ENCODE measurements around the gene MUCL3. TPM values are rescaled to one million over a fixed set of nuclear protein-coding genes. Genes with fewer than 3 reads are reported as not detected.
"Not testable (repeated sequence)": the region's sequence is repeated elsewhere in the genome, so short reads cannot be mapped to it uniquely, and the experiment has no call there.

The MUCL3 gene
- polyA plus RNA-seq, 4 donors = 0.07 to 0.13 (median 0.13) TPM; not detected in 1

GRCh38 chr6:30979141-30979540 is 38.4 kb downstream of the MUCL3 start:
- no peak for DNase-seq (ENCODE audit: low read depth in 4 of 4, low spot score in 2 of 4)

DNA sequence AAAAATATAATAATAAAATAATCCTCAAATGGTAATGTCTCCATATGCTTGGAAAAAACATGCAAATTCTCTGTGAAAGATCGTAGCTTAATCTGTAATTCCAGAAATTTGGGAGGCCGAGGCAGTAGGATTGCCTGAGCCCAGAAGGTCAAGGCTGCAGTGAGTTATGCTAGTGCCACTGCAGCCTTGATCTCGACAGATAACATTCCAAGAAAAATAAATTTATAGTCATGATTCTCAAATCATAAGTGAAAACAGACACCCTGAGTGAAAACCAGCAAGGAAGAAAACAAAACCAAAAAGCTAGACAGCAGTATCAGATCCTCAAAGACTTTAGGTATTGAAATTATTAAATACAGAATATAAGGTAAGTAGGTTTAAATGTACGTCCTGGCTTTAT is 38.9 kb downstream of the MUCL3 start:
- DNase-seq (ENCODE audit: low read depth in 4 of 4, low spot score in 2 of 4) = no peak

DNA sequence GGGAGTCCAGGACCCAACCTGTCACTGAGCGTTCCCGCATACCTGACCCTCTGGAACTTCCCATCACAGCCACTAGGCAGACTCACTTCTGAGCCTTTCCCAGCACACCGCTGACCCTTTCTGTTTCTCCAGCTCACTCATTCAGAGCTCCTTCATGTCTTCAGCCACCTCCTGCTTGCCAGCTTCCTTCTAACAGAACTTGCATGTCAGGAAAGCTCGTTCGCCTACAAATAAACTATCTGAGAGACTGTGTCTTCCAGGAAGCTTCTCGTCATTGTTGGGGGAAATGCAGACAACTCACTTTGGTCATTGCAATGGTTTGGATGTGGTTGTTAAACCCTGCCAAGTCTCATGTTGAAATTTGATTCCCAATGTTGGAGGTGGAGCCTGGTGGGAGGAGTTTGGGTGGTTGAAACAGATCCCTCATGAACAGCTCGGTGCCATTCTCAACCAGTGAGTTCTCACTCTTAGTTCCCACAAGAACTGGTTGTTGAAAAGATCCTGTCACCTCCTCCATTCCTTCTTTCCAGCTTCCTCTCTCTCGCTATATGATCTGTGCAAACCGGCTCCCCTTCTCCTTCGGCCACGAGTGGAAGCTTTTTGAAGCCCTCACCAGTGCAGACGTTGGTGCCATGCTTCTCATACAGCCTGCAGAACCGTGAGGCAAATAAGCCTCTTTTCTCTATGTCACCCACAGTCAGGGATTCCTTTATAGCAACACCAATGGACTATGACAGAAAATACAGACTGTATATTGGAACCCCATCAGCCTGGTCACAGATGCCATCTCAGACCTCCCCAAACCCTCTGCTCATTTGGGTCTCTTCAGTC is 41.4 kb downstream of the MUCL3 start:
- peak in 2 of 4 donors; percentile 44 to 61 for DNase-seq (ENCODE audit: low read depth in 4 of 4, low spot score in 2 of 4)

- no peak for DNase-seq (ENCODE audit: low read depth in 4 of 4, low spot score in 2 of 4)
Measured at GRCh38 chr6:30983439-30983838, 42.7 kb downstream of the MUCL3 start, which contains the start of gene MUC21. Gene MUC21 (plus strand): TSS chr6:30983718. CDS start chr6:30983959, 241 bp downstream.

DNA sequence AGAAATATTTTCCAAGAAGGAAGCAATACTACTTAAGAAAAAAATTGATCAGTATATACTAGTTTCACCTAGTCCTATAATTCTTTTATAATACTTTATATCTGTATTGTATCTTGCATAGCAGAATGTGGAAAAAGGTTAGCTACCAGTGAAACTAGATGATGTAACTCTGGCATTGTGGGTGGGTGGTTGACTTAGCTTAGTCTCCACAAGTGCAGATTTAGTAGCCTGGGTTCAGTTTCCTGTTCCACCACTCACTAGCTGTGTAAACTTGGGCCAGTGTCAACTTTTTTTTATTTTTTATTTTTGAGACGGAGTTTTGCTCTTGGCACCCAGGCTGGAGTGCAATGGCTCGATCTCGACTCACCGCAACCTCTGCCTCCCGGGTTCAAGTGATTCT is 44.7 kb downstream of the MUCL3 start:
- no peak for DNase-seq (ENCODE audit: low read depth in 4 of 4, low spot score in 2 of 4)

- no peak for DNase-seq (ENCODE audit: low read depth in 4 of 4, low spot score in 2 of 4)
Measured at GRCh38 chr6:30987304-30987703, 46.5 kb downstream of the MUCL3 start.

DNA sequence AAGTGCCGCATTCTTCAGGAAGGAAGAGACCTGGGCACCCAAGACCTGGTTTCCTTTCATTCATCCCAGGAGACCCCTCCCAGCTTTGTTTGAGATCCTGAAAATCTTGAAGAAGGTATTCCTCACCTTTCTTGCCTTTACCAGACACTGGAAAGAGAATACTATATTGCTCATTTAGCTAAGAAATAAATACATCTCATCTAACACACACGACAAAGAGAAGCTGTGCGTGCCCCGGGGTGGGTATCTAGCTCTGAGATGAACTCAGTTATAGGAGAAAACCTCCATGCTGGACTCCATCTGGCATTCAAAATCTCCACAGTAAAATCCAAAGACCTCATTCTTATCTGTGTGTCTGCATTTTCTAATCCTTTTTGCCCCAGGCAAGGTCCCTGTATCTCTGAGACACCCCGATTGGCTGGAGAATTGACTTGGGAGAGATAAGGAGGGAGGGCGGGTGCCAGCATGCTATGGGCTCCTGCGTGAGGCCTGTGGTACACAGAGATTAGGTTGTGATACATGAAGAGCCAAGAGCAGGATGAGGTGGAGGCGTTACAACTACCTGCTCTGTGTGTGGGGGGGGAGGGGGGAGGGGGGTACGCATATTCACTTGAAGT is 47.5 kb downstream of the MUCL3 start:
- DNase-seq (ENCODE audit: low read depth in 4 of 4, low spot score in 2 of 4) = no peak

- DNase-seq (ENCODE audit: low read depth in 4 of 4, low spot score in 2 of 4) = no peak
Measured at GRCh38 chr6:30990422-30991086, 49.8 kb downstream of the MUCL3 start.

DNA sequence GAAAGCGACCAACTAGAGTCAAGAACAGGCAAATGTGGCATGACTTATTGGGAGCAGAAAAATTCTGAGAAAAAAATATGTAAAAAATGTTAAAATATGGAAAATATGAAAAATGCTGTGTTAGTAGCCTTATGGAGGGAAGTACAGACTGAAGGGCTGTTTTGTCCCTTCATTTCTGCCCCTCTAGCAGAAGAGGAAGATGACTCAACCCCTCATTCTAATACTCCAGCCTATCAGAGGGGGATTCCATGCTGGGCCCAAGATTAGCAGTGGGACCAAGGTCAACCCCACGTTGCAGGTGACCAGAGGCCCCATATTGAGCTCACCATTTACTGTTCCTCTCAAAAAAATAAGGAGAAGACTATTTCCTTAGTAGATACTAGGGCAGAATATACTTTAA is 51.1 kb downstream of the MUCL3 start:
- DNase-seq (ENCODE audit: low read depth in 4 of 4, low spot score in 2 of 4) = no peak

- DNase-seq (ENCODE audit: low read depth in 4 of 4, low spot score in 2 of 4) = no peak
Measured at GRCh38 chr6:30997301-30997700, 56.5 kb downstream of the MUCL3 start.

DNA sequence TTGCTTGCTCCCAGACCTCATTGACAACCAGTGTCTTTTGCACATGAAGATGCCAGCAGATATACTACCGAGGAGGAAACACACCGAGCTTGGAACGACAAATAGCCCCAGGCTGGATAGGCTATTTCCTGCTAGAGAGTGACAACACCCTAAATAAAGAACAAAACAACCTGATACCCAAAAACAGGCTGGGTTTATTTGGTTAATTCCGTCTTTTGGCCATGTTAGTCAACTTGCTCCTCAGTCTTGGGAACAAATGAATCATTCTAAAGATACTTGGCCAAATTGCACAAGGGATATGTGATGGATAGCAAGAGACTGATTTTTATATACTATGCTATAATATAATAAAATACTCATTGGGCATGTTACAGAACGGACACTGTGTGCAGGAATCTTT is 58.0 kb downstream of the MUCL3 start:
- DNase-seq (ENCODE audit: low read depth in 4 of 4, low spot score in 2 of 4) = no peak

- DNase-seq (ENCODE audit: low read depth in 4 of 4, low spot score in 2 of 4) = not testable (repeated sequence)
Measured at GRCh38 chr6:31000067-31000860, 59.5 kb downstream of the MUCL3 start.

GRCh38 chr6:31001281-31001888 is 60.6 kb downstream of the MUCL3 start:
- DNase-seq (ENCODE audit: low read depth in 4 of 4, low spot score in 2 of 4) = no peak

DNA sequence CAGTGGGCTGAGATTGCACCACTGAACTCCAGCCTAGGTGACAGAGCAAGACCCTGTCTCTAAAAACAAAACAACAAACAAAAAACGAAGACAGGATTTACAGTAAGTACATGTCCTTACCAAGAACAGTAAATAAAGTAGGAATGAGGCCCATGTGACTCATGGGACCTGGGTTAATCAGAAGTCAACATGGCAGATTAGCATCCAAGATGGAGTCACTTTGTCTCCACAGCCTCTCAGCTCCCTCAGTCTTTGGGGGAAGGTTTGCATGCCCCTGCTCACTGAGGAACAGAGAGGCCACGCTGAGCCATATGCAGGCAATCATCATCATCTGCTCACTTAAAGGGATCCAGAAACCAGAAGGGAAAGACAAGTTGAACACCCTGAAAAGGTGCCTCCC is 61.7 kb downstream of the MUCL3 start:
- DNase-seq (ENCODE audit: low read depth in 4 of 4, low spot score in 2 of 4) = no peak

Other genes with a start within 250 kb of the MUCL3 start
- gene NRM, start 250.0 kb upstream of the MUCL3 start, polyA plus RNA-seq (ENCODE audit: insufficient read length in 4 of 4) = 10 to 100 TPM; 30.0 to 44.4 (median 36.6) TPM
- 10 to 100 TPM; 32.7 to 55.5 (median 43.6) TPM for gene MDC1, start 223.7 kb upstream of the MUCL3 start, polyA plus RNA-seq (ENCODE audit: insufficient read length in 4 of 4)
- gene TUBB, start 220.6 kb upstream of the MUCL3 start, polyA plus RNA-seq (ENCODE audit: insufficient read length in 4 of 4) = 1,000 to 10,000 TPM; 1,069 to 1,330 (median 1,244) TPM
- gene FLOT1, start 198.3 kb upstream of the MUCL3 start, polyA plus RNA-seq (ENCODE audit: insufficient read length in 4 of 4) = 100 to 1,000 TPM; 141 to 148 (median 146) TPM
- gene IER3, start 196.4 kb upstream of the MUCL3 start, polyA plus RNA-seq (ENCODE audit: insufficient read length in 4 of 4) = 10 to 100 TPM; 19.0 to 29.8 (median 22.9) TPM
- gene DDR1, start 56.5 kb upstream of the MUCL3 start, polyA plus RNA-seq (ENCODE audit: insufficient read length in 4 of 4) = 100 to 1,000 TPM; 141 to 222 (median 177) TPM
- 10 to 100 TPM; 35.3 to 60.7 (median 45.6) TPM for gene GTF2H4, start 32.8 kb upstream of the MUCL3 start, polyA plus RNA-seq (ENCODE audit: insufficient read length in 4 of 4)
- 10 to 100 TPM; 28.6 to 54.8 (median 40.8) TPM for gene VARS2, start 26.7 kb upstream of the MUCL3 start, polyA plus RNA-seq (ENCODE audit: insufficient read length in 4 of 4)
- 1 to 10 TPM in 3 of 4 donors, under 1 TPM in 1; 0.95 to 1.3 (median 1.1) TPM for gene SFTA2, start 8.8 kb upstream of the MUCL3 start, polyA plus RNA-seq (ENCODE audit: insufficient read length in 4 of 4)
- under 1 TPM in 1 of 4 donors, not detected in 3; 0.03 TPM for gene MUC21, start 42.7 kb downstream of the MUCL3 start, polyA plus RNA-seq (ENCODE audit: insufficient read length in 4 of 4)
- gene MUC22, start 69.5 kb downstream of the MUCL3 start, polyA plus RNA-seq (ENCODE audit: insufficient read length in 4 of 4) = not detected
- gene C6orf15, start 171.6 kb downstream of the MUCL3 start, polyA plus RNA-seq (ENCODE audit: insufficient read length in 4 of 4) = not detected
- gene PSORS1C1, start 173.8 kb downstream of the MUCL3 start, polyA plus RNA-seq (ENCODE audit: insufficient read length in 4 of 4) = under 1 TPM in 3 of 4 donors, not detected in 1; 0.05 to 0.34 (median 0.21) TPM
- gene CDSN, start 179.5 kb downstream of the MUCL3 start, polyA plus RNA-seq (ENCODE audit: insufficient read length in 4 of 4) = not detected
- gene PSORS1C2, start 198.1 kb downstream of the MUCL3 start, polyA plus RNA-seq (ENCODE audit: insufficient read length in 4 of 4) = under 1 TPM in 1 of 4 donors, not detected in 3; 0.22 TPM
- gene CCHCR1, start 216.8 kb downstream of the MUCL3 start, polyA plus RNA-seq (ENCODE audit: insufficient read length in 4 of 4) = 10 to 100 TPM; 24.0 to 47.0 (median 34.0) TPM
- 10 to 100 TPM; 17.1 to 20.8 (median 18.8) TPM for gene TCF19, start 217.6 kb downstream of the MUCL3 start, polyA plus RNA-seq (ENCODE audit: insufficient read length in 4 of 4)
- gene POU5F1, start 229.7 kb downstream of the MUCL3 start, polyA plus RNA-seq (ENCODE audit: insufficient read length in 4 of 4) = 10 to 100 TPM in 1 of 4 donors, 1 to 10 TPM in 3; 1.8 to 10.1 (median 5.2) TPM